GM12865 (cell line): ENCODE results near the gene ZNF343.
A peak's percentile ranks its signal among the peaks of the same experiment; 100 is the strongest.

Experiments used
- DNase-seq: peaks from one replicate; pipeline ENCODE4 v3.0.0; 2010; ENCODE audit warnings: low read depth
- H3K4me3 ChIP-seq: 2 replicates; pipeline ENCODE4 v1.5.1; 2011; ENCODE audit warnings: mild to moderate bottlenecking, low read depth, low read length, control low read depth
- TF ChIP-seq, protein P1 (sequence below): IDR thresholded peaks from 2 replicates; pipeline ENCODE4 v1.5.1; 2011; ENCODE audit warnings: low read length, control low read depth, low read depth, inconsistent platforms; ENCODE audit not compliant: insufficient read depth; ENCODE audit errors: missing control alignments

The ZNF343 gene

DNA sequence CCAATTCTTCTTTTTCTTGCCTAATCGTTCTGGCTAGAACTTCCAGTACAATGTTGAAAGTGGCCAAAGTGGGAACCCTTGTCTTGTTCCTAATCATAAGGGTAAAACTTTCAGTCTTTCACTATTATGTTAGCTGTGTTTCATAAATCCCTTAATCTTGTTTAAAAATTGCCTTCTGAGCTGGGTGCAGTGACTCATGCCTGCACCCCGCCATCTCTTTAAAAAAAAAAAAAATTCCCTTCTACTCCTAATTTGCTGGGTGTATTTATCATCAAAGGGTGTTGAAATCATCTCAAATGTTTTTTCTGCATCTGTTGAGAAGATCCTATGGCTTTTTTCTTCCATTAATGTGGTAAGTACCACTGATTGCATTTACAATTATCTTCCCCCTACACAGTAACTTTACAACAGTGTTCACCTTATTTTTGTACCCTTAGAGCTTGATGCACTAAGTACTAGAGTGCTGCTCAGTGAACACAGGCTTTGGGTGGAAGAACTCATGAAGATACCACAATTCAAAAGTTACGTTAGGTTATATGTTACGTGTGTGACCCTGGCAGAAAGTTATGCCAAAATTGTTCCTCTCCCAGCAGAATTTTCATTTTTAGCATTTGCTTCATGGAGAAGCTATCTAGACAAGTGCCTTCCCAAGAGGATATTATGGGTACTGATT lies 47.8 kb downstream of the ZNF343 start:
- TF ChIP-seq, protein P1, sequence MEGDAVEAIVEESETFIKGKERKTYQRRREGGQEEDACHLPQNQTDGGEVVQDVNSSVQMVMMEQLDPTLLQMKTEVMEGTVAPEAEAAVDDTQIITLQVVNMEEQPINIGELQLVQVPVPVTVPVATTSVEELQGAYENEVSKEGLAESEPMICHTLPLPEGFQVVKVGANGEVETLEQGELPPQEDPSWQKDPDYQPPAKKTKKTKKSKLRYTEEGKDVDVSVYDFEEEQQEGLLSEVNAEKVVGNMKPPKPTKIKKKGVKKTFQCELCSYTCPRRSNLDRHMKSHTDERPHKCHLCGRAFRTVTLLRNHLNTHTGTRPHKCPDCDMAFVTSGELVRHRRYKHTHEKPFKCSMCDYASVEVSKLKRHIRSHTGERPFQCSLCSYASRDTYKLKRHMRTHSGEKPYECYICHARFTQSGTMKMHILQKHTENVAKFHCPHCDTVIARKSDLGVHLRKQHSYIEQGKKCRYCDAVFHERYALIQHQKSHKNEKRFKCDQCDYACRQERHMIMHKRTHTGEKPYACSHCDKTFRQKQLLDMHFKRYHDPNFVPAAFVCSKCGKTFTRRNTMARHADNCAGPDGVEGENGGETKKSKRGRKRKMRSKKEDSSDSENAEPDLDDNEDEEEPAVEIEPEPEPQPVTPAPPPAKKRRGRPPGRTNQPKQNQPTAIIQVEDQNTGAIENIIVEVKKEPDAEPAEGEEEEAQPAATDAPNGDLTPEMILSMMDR: no peak
- H3K4me3 ChIP-seq: no peak overlapping the region
- no peak for DNase-seq

DNA sequence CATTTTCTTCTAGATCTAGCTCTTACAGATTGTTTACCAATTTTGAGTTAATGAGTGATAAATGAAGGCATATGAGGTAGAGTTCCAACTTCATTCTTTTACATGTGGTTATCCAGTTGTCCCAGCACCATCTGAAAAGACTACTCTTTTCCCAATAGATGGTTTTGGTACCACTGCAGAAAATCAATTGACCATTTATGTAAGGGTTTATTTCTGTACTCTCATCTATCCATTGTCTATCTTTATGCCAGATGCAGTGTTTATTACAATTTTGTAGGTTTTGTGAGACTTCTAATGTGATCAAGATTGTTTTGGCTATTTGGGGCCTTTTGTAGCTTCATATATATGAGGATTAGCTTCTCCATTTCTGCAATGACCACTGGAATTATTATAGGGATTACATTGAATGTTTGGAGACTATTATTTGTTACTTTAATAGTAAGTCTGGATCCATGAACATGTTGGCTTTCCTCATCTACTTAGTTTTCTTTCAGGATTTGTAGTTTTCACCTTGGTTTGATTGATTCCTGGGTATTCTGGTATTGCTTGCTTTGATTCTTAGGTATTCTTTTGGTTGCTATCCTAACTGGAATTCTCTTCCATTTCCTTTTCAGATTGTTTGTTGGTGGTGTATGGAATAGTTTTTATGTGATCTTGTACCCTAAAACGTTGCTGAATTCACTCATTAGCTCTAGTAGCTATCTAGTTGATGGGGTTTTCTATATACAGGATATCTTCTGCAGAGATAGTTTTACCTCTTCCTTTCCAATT lies 48.5 kb downstream of the ZNF343 start:
- H3K4me3 ChIP-seq: no peak overlapping the region
- DNase-seq: no peak
- TF ChIP-seq, protein P1: no peak

DNA sequence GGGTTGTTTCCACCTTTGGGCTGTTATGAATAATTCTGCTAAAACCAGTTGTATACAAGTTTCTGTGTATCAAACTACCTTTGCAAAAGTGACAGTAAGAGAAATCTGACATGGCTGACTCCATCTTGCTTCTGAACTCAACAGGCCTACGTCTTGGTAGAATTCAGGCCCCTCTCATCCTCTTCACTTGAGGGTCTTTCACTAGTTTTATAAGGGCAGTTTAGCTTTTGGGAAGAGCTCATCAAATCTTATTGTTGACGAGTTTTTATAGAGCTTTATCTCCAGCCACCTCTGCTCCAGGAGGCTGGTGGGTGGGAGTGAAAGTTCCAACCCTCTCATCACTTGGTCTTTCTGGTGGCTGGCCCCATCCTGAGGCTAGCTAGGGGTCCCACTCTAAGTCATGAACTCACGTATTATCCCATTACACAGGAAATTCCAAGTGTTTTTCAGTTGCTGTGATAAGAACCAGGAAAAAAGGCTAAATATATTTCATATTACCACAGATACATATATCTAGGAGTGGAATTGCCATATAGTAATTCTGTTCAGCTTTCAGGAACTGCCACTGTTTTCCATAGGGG lies 49.7 kb downstream of the ZNF343 start:
- TF ChIP-seq, protein P1: no peak
- DNase-seq: no peak
- H3K4me3 ChIP-seq: no peak overlapping the region

DNA sequence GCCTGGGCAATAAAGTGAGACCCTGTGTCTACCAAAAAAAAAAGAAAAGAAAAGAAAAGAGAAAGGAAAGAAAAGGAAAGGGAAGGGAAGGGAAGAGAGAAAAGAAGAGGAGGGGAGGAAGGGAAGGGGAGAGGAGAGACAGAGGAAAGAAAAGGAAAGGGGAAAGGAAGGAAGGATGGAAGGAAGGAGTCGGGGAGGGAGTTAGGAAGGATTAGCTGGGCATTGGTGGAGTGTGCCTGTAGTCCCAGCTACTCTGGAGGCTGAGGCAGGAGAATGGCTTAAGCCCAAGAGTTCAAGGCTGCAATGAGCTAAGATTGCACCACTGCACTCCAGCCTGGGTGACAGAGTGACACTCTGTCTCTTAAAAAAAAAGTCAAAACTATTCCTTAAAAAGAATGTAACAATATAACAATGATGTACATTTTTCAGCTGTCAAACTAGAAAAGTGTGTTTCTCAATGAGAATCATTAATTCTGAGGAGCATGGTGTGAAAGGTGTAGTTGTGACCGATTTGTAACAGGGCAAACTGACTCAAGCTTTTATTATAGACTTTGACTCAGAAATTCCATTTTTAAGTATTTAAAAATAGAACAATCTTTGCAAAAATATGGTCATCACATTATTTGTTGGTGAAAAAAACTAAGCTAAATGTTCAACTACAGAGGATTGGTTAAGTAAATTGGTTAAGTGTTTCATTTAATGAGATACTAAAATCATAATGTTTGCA lies 52.8 kb downstream of the ZNF343 start:
- DNase-seq: no peak
- TF ChIP-seq, protein P1: no peak
- no peak overlapping the region for H3K4me3 ChIP-seq

DNA sequence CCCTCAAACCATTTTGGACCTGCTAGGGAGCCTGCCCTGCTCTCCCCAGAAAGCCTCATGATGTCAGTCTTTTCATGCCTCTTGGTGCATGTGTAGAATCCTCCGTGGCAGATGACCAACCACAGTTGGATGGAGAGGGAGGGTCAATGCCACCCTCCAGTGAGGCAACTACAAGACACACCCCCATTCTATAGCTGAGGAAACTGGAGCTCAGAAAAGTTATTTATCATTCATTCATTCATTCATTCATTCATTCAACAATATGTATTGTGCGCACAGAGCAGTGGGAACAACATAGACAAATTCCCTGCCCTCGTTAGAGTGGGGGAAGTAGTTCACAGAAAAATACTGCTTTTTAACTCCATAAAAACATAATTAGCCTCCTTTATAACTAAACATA lies 54.9 kb downstream of the ZNF343 start:
- DNase-seq: no peak
- TF ChIP-seq, protein P1: no peak
- H3K4me3 ChIP-seq: no peak overlapping the region

DNA sequence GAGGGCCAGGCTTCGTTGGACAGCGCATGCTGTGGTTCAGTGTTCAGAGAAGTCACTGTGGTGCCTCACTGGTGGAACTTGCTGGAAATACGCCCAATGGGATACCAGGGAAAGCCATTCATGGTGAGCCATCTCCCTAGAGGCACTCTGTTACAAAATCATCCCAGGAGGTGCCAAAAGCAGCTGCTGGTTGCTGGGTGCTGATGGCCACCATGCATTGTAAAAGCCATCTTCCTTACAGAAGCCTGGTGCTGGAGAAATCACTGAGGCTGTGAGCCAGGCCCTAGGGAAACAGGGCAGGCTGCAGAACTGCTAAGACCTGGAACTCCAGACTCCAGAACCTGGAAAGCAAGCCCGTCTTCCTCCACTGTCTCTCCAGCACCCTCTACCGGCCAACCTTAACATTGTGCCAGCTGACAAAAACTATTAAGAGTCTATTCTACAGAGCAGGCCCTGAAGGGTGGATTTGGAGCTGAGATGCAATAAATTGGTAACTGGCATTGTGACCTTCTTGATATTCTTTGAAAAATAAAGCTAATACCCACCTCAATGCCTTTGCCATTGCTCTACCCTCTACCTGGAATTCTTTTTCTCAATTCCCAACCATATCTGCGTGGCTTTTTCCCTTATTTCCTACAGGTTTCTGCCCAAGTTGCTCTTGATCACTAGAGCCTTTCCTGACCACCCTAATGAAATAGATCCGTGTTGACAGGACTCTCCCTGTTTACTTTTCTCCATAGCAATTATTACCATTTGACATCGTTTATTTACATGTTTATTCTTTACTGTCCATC lies 56.6 kb downstream of the ZNF343 start:
- DNase-seq: peak; percentile 71
- TF ChIP-seq, protein P1: peak; percentile 93
- no peak overlapping the region for H3K4me3 ChIP-seq
